CD8-positive, alpha-beta memory T cell (primary cell): ENCODE measurements around the gene ZBTB32. TPM values are rescaled to one million over a fixed set of nuclear protein-coding genes. Genes with fewer than 3 reads are reported as not detected.

Experiments used
- CTCF ChIA-PET: fragments of 350-600 bp; sonication (Branson Sonifier 250); formaldehyde crosslinking; loops from one replicate; lab custom pipeline; 2021; ENCODE audit warnings: antibody characterized with exemption; lab: Charles Lee
- POLR2A ChIA-PET: fragments of 350-600 bp; sonication (Branson Sonifier 250); formaldehyde crosslinking; loops from one replicate; lab custom pipeline; 2021; ENCODE audit warnings: antibody characterized with exemption; lab: Charles Lee
- DNase-seq, 5 donors: peaks; one replicate each; pipeline versions ENCODE4 v3.0.0 to v3.0.0-alpha.2; 2020 to 2022; ENCODE audit warnings: mixed read lengths in 1 of 5
- H3K27ac ChIP-seq: one replicate; pipeline ENCODE4 v1.7.0; 2013; ENCODE audit warnings: low read depth, mild to moderate bottlenecking, low read length, moderate library complexity
- H3K27me3 ChIP-seq: 2 replicates; pipeline ENCODE4 v1.7.0; 2013; ENCODE audit warnings: low read length, mild to moderate bottlenecking; ENCODE audit not compliant: insufficient read depth, poor library complexity, severe bottlenecking
- H3K36me3 ChIP-seq: 2 replicates; pipeline ENCODE4 v1.7.0; 2013; ENCODE audit warnings: mild to moderate bottlenecking, low read length, moderate library complexity; ENCODE audit not compliant: insufficient read depth
- H3K4me1 ChIP-seq: 2 replicates; pipeline ENCODE4 v1.7.0; 2013; ENCODE audit warnings: mild to moderate bottlenecking, low read length, moderate library complexity; ENCODE audit not compliant: insufficient read depth
- H3K4me3 ChIP-seq: 2 replicates; pipeline ENCODE4 v1.7.0; 2013; ENCODE audit warnings: mild to moderate bottlenecking, low read length
- H3K9me3 ChIP-seq: 2 replicates; pipeline ENCODE4 v1.7.0; 2013; ENCODE audit warnings: mild to moderate bottlenecking, low read length
- H3K27ac Mint-ChIP-seq, 8 donors: one replicate each; pipeline ENCODE4 v1.8.0; 2020 to 2021; ENCODE audit warnings: mixed read lengths in 8 of 8, mild to moderate bottlenecking in 6 of 8, inconsistent platforms in 3 of 8, moderate library complexity in 3 of 8
- H3K27me3 Mint-ChIP-seq, 2 donors: one replicate each; pipeline ENCODE4 v1.8.0; 2020 to 2021; ENCODE audit warnings: mixed read lengths in 2 of 2, mild to moderate bottlenecking in 1 of 2, moderate library complexity in 1 of 2
- H3K36me3 Mint-ChIP-seq, 3 donors: one replicate each; pipeline ENCODE4 v1.8.0; 2020 to 2021; ENCODE audit warnings: mixed read lengths in 3 of 3, inconsistent platforms in 1 of 3, mild to moderate bottlenecking in 1 of 3
- H3K4me1 Mint-ChIP-seq, 3 donors: one replicate each; pipeline ENCODE4 v1.8.0; 2020 to 2021; ENCODE audit warnings: mixed read lengths in 3 of 3, inconsistent platforms in 1 of 3, mild to moderate bottlenecking in 1 of 3
- H3K4me3 Mint-ChIP-seq, 7 donors: one replicate each; pipeline ENCODE4 v1.8.0; 2020 to 2021; ENCODE audit warnings: mixed read lengths in 7 of 7, mild to moderate bottlenecking in 6 of 7, moderate library complexity in 4 of 7, inconsistent platforms in 2 of 7
- H3K9me3 Mint-ChIP-seq, 5 donors: one replicate each; pipeline ENCODE4 v1.8.0; 2020 to 2022; ENCODE audit warnings: mixed read lengths in 5 of 5, mild to moderate bottlenecking in 3 of 5, moderate library complexity in 2 of 5, inconsistent platforms in 1 of 5
- polyA plus RNA-seq: library from polyadenylated mRNA; unstranded; fragments of 300-500 nt; fragmentation: Illumina TruSeq; gene quantifications from one replicate; pipeline ENCODE4 v1.2.3, GENCODE V29; 2021
- total RNA-seq, 2 experiments: library from RNA; stranded (reverse); gene quantifications; one replicate each; pipeline ENCODE4 v1.2.3, GENCODE V29; 2021

ZBTB32 gene
- total and polyA plus RNA-seq, 3 experiments from 2014 or later: 0.77 to 225 (median 223) TPM

GRCh38 chr19:35753634-35754369, 49.4 kb downstream of the ZBTB32 start:
- Histone ChIP-seq H3K9me3 (no peaks in the 10 kb centered on the region), H3K27me3 (no peaks in the 10 kb centered on the region), H3K4me1 (peaks cover 27% of the 10 kb centered on the region), H3K27ac (no peak overlapping the region), H3K36me3 (peaks cover 7% of the 10 kb centered on the region), H3K4me3 (no peak overlapping the region)
- Mint-ChIP-seq H3K4me3 (peak overlapping the region in 2 of 7 donors; percentile 23 to 50), H3K27me3 (peaks cover 0 to 4% of the 10 kb centered on the region in 2 donors), H3K36me3 (peaks cover 3 to 38% (median 9%) of the 10 kb centered on the region in 3 donors), H3K27ac (peak overlapping the region in 2 of 8 donors; percentile 11 to 57), H3K4me1 (peaks cover 23 to 39% (median 24%) of the 10 kb centered on the region in 3 donors), H3K9me3 (peaks cover 0 to 2% (median 0%) of the 10 kb centered on the region in 5 donors)
- POLR2A ChIA-PET: no interaction called here
- CTCF ChIA-PET: no interaction called here
- DNase-seq: no peak

- H3K9me3 Mint-ChIP-seq: peaks cover 0 to 2% (median 0%) of the 10 kb centered on the region in 5 donors
- Histone ChIP-seq H3K27me3 (no peaks in the 10 kb centered on the region), H3K9me3 (no peaks in the 10 kb centered on the region), H3K4me3 (no peak overlapping the region), H3K36me3 (peaks cover 7% of the 10 kb centered on the region), H3K4me1 (peaks cover 27% of the 10 kb centered on the region), H3K27ac (no peak overlapping the region)
- ChIA-PET CTCF (no interaction called here), POLR2A (no interaction called here)
- peaks cover 3 to 39% (median 9%) of the 10 kb centered on the region in 3 donors for H3K36me3 Mint-ChIP-seq
- H3K4me3 Mint-ChIP-seq: peak overlapping the region in 2 of 7 donors; percentile 30 to 87
- peak overlapping the region in 2 of 8 donors; percentile 11 to 57 for H3K27ac Mint-ChIP-seq
- no peak for DNase-seq
- H3K27me3 Mint-ChIP-seq: peaks cover 0 to 4% of the 10 kb centered on the region in 2 donors
- H3K4me1 Mint-ChIP-seq: peaks cover 22 to 40% (median 26%) of the 10 kb centered on the region in 3 donors
These were observed 50.2 kb downstream of the ZBTB32 start for GRCh38 chr19:35754370-35755130.

GRCh38 chr19:35755131-35755549, 50.8 kb downstream of the ZBTB32 start:
- Histone ChIP-seq H3K4me3 (no peak overlapping the region), H3K36me3 (peaks cover 7% of the 10 kb centered on the region), H3K27me3 (no peaks in the 10 kb centered on the region), H3K9me3 (no peaks in the 10 kb centered on the region), H3K27ac (no peak overlapping the region), H3K4me1 (peaks cover 22% of the 10 kb centered on the region)
- no peak for DNase-seq
- Mint-ChIP-seq H3K4me3 (peak overlapping the region in 3 of 7 donors; percentile 27 to 87 (median 44)), H3K27ac (no peak overlapping the region), H3K9me3 (peaks cover 0 to 2% (median 0%) of the 10 kb centered on the region in 5 donors), H3K27me3 (peaks cover 0 to 4% of the 10 kb centered on the region in 2 donors), H3K36me3 (peaks cover 3 to 41% (median 9%) of the 10 kb centered on the region in 3 donors), H3K4me1 (peaks cover 21 to 41% (median 24%) of the 10 kb centered on the region in 3 donors)
- ChIA-PET CTCF (no interaction called here), POLR2A (no interaction called here)

GRCh38 chr19:35755550-35756376, 51.4 kb downstream of the ZBTB32 start:
- Histone ChIP-seq H3K9me3 (no peaks in the 10 kb centered on the region), H3K4me1 (peaks cover 22% of the 10 kb centered on the region), H3K27me3 (no peaks in the 10 kb centered on the region), H3K36me3 (peaks cover 8% of the 10 kb centered on the region), H3K27ac (no peak overlapping the region), H3K4me3 (no peak overlapping the region)
- peaks cover 0 to 4% of the 10 kb centered on the region in 2 donors for H3K27me3 Mint-ChIP-seq
- peak overlapping the region in 2 of 8 donors; percentile 12 to 33 for H3K27ac Mint-ChIP-seq
- H3K4me3 Mint-ChIP-seq: peak overlapping the region in 5 of 7 donors; percentile 17 to 55 (median 42)
- POLR2A ChIA-PET: no interaction called here
- peaks cover 23 to 44% (median 24%) of the 10 kb centered on the region in 3 donors for H3K4me1 Mint-ChIP-seq
- CTCF ChIA-PET: no interaction called here
- H3K36me3 Mint-ChIP-seq: peaks cover 3 to 43% (median 9%) of the 10 kb centered on the region in 3 donors
- H3K9me3 Mint-ChIP-seq: peaks cover 0 to 2% (median 0%) of the 10 kb centered on the region in 5 donors
- peak in 4 of 5 donors; percentile 32 to 53 (median 38) for DNase-seq

- Histone ChIP-seq H3K9me3 (no peaks in the 10 kb centered on the region), H3K4me1 (peaks cover 22% of the 10 kb centered on the region), H3K4me3 (peak within 1 kb of the TSS; percentile 45), H3K27me3 (no peaks in the 10 kb centered on the region), H3K36me3 (peaks cover 12% of the 10 kb centered on the region), H3K27ac (peak within 1 kb of the TSS; percentile 67)
- no peak for DNase-seq
- Mint-ChIP-seq H3K27ac (peak within 1 kb of the TSS; percentile 86 to 98 (median 94)), H3K27me3 (peaks cover 0 to 4% of the 10 kb centered on the region in 2 donors), H3K9me3 (peaks cover 0 to 2% (median 0%) of the 10 kb centered on the region in 5 donors), H3K4me3 (peak within 1 kb of the TSS; percentile 93 to 100 (median 95)), H3K4me1 (peaks cover 23 to 47% (median 24%) of the 10 kb centered on the region in 3 donors), H3K36me3 (peaks cover 3 to 45% (median 9%) of the 10 kb centered on the region in 3 donors)
- ChIA-PET POLR2A (interaction anchor here (1.0 to 1.4 kb wide), 3 partner anchors 8 to 16 kb away, joined by 3 to 5 read pairs (median 4); partner anchors contain the start of gene LIN37), CTCF (interaction anchor here (0.6 kb wide), 1 partner anchor 69 kb away, joined by 3 read pairs; no protein-coding TSS in a partner anchor)
These were observed 52.2 kb downstream of the ZBTB32 start, which contains the start of gene HSPB6 for GRCh38 chr19:35756377-35757230. TSS of gene HSPB6 (minus strand) at chr19:35757029. CDS start at chr19:35757008, 21 bp downstream.

GRCh38 chr19:35757231-35757748, 52.9 kb downstream of the ZBTB32 start:
- H3K4me1 Mint-ChIP-seq: peaks cover 23 to 47% (median 24%) of the 10 kb centered on the region in 3 donors
- Histone ChIP-seq H3K27ac (peak overlapping the region; percentile 67), H3K4me1 (peaks cover 22% of the 10 kb centered on the region), H3K27me3 (no peaks in the 10 kb centered on the region), H3K4me3 (peak overlapping the region; percentile 45), H3K9me3 (no peaks in the 10 kb centered on the region), H3K36me3 (peaks cover 12% of the 10 kb centered on the region)
- peaks cover 0 to 2% (median 0%) of the 10 kb centered on the region in 5 donors for H3K9me3 Mint-ChIP-seq
- no peak for DNase-seq
- H3K27ac Mint-ChIP-seq: peak overlapping the region in 6 of 8 donors; percentile 14 to 98 (median 94)
- ChIA-PET POLR2A (interaction anchor here (0.7 to 1.4 kb wide), 4 partner anchors 9 to 202 kb away, joined by 3 to 5 read pairs (median 4); partner anchors contain the start of gene LIN37), CTCF (no interaction called here)
- peaks cover 3 to 49% (median 9%) of the 10 kb centered on the region in 3 donors for H3K36me3 Mint-ChIP-seq
- peak overlapping the region; percentile 93 to 100 (median 95) for H3K4me3 Mint-ChIP-seq
- H3K27me3 Mint-ChIP-seq: peaks cover 0 to 4% of the 10 kb centered on the region in 2 donors
